ENCODE data around the gene UBE3D.
"Not testable (repeated sequence)": the region's sequence is repeated elsewhere in the genome, so short reads cannot be mapped to it uniquely, and the experiment has no call there.

The UBE3D gene

GRCh38 chr6:82951389-82951788, 114.3 kb downstream of the UBE3D start:
- H3K4me3 ChIP-seq (ENCODE audit: low read depth, low read length) = no peak overlapping the region
- TF ChIP-seq, protein P1, sequence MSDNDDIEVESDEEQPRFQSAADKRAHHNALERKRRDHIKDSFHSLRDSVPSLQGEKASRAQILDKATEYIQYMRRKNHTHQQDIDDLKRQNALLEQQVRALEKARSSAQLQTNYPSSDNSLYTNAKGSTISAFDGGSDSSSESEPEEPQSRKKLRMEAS (IDR thresholded peaks at IDR 0.05; ENCODE audit: low read depth, low read length) = no peak
- TF ChIP-seq CTCF (IDR thresholded peaks at IDR 0.05; ENCODE audit: low read depth, low read length) (no peak), MYC (IDR thresholded peaks at IDR 0.05; ENCODE audit: low read depth, low read length) (no peak), POLR2A (IDR thresholded peaks at IDR 0.05; ENCODE audit: extremely low read depth, insufficient read length) (no peak)
- DNase-seq (ENCODE audit: low read depth) = no peak

DNA sequence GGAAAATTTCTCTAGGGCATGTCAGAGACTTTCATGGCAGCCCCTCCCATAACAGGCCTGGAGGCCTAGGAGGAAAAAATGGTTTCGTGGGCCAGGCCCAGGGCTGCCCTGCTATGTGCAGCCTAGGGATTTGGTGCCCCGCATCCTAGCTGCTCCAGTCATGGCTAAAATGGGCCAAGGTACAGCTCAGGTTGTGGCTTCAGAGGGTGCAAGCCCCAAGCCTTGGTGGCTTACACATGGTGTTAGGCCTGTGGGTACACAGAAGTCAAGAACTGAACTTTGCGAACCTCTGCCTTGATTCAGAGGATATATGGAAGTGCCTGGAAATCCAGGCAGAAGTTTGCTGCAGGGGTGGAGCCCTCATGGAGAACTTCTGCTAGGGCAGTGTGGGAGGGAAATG, 134.7 kb downstream of the UBE3D start:
- H3K4me3 ChIP-seq (ENCODE audit: low read depth, low read length); DNase-seq (ENCODE audit: low read depth): not testable (repeated sequence)

- TF ChIP-seq, protein P1 (IDR thresholded peaks at IDR 0.05; ENCODE audit: low read depth, low read length) = no peak
- no peak for TF ChIP-seq POLR2A (IDR thresholded peaks at IDR 0.05; ENCODE audit: extremely low read depth, insufficient read length)
- no peak for TF ChIP-seq MYC (IDR thresholded peaks at IDR 0.05; ENCODE audit: low read depth, low read length)
- TF ChIP-seq CTCF (IDR thresholded peaks at IDR 0.05; ENCODE audit: low read depth, low read length) = no peak
- H3K4me3 ChIP-seq (ENCODE audit: low read depth, low read length) = no peak overlapping the region
- DNase-seq (ENCODE audit: low read depth) = peak; percentile 27
Measured at GRCh38 chr6:82924799-82925535, 140.7 kb downstream of the UBE3D start.

DNA sequence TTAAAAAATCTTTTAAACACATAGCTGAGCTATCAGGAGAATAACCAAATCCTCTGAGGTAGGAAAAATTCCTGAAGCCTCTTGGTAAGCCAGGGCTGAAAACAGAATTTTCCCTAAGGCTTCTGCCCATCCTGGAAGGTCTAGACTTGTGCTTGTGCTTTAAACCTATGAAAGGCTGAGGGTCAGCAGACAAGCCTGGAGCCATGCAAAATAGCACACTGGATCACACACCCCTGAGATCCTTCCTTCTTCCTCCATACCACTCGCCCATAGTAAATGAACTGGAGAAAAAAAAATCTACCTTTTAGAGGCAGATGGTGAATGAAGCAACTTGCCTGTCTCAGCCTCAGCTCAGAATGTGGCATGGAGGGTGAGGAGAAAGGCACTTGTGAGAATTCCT, 144.4 kb downstream of the UBE3D start:
- TF ChIP-seq, protein P1 (IDR thresholded peaks at IDR 0.05; ENCODE audit: low read depth, low read length) = no peak
- TF ChIP-seq MYC (IDR thresholded peaks at IDR 0.05; ENCODE audit: low read depth, low read length) = no peak
- no peak for TF ChIP-seq POLR2A (IDR thresholded peaks at IDR 0.05; ENCODE audit: extremely low read depth, insufficient read length)
- no peak for TF ChIP-seq CTCF (IDR thresholded peaks at IDR 0.05; ENCODE audit: low read depth, low read length)
- H3K4me3 ChIP-seq (ENCODE audit: low read depth, low read length) = no peak overlapping the region
- DNase-seq (ENCODE audit: low read depth) = no peak

DNA sequence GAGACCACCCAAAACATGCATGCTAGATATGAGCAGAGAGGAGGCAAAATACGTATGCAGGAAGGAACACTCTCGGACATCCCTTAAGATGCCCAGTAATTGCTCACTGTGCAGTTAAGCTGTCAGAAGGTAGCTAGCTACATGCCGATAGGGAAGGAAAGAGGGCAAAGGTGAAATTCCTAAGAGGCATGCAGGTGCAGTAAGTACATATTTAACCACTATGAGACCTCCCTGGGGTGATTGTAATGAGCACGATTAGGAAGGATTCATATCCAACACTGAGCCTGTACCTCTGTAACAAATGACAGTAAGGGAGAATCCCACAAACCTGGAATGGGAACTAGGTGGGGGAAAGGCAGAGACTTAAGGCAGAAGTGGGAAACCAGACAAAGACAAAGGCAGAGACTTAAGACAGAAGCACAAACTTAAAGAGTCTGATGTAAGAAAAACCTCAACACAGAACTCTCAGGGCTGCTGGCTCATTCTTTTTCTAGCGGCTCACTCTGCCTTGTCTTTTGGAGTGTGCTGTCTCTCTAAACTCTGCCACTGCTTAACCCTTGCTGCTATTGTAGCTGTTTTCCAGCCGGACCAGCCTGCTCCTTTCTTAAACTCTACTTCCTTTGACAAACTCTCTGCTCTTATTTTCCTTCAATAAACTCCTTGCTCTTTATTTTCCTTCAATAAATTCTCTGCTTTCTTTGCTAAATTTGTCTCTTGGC, 148.1 kb downstream of the UBE3D start:
- no peak for DNase-seq (ENCODE audit: low read depth)
- TF ChIP-seq MYC (IDR thresholded peaks at IDR 0.05; ENCODE audit: low read depth, low read length) (no peak), CTCF (IDR thresholded peaks at IDR 0.05; ENCODE audit: low read depth, low read length) (no peak), POLR2A (IDR thresholded peaks at IDR 0.05; ENCODE audit: extremely low read depth, insufficient read length) (no peak)
- TF ChIP-seq, protein P1 (IDR thresholded peaks at IDR 0.05; ENCODE audit: low read depth, low read length) = no peak
- no peak overlapping the region for H3K4me3 ChIP-seq (ENCODE audit: low read depth, low read length)

- H3K4me3 ChIP-seq (ENCODE audit: low read depth, low read length) = no peak overlapping the region
- no peak for TF ChIP-seq POLR2A (IDR thresholded peaks at IDR 0.05; ENCODE audit: extremely low read depth, insufficient read length)
- TF ChIP-seq, protein P1 (IDR thresholded peaks at IDR 0.05; ENCODE audit: low read depth, low read length) = no peak
- TF ChIP-seq MYC (IDR thresholded peaks at IDR 0.05; ENCODE audit: low read depth, low read length) = no peak
- no peak for TF ChIP-seq CTCF (IDR thresholded peaks at IDR 0.05; ENCODE audit: low read depth, low read length)
- DNase-seq (ENCODE audit: low read depth) = no peak
Measured at GRCh38 chr6:82915666-82916065, 150.0 kb downstream of the UBE3D start.
